ENCODE data around the gene BCORL1.

DNA sequence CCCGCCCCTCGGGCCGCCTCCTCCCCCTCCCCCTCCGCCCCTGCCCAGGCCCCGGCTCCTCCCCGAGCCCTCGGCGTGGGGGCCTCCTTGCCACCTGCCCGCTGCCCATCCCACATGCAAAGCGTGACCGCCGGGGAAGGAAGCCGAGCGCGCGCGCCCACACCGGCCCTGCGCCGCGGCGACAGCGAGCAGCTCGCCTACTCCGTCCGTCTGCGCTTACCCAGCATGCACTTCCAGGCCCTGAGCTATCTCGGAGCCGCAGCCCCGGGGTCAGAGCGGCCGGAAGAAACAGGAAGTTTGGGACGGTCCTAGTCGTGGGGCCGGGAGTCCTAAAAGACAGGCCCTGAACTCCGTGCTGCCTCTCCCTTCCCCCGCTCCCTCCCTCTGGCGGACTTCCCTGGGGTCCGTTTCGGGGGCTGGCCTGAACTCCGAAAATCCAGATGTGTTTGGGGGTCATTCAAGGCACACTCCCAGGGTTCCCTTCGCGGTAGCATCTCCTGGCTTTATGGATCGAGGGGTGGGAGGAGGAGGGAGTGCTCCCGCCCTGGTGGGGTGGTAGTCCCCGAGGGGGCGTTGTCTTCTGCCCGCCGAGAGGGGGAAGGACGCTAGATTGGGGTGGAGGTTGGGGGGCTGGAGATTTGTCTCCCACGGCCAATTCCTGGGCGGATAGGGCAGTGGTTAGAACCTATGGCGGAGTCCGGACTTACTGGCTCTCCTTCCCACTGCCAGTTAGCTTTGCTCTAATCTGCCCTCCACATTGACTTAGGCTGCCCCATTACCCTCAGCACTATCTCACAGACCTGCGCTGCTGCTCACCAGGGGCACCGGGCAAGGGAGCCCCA, 25.0 kb upstream of the BCORL1 start:
- TF ChIP-seq, protein P1, sequence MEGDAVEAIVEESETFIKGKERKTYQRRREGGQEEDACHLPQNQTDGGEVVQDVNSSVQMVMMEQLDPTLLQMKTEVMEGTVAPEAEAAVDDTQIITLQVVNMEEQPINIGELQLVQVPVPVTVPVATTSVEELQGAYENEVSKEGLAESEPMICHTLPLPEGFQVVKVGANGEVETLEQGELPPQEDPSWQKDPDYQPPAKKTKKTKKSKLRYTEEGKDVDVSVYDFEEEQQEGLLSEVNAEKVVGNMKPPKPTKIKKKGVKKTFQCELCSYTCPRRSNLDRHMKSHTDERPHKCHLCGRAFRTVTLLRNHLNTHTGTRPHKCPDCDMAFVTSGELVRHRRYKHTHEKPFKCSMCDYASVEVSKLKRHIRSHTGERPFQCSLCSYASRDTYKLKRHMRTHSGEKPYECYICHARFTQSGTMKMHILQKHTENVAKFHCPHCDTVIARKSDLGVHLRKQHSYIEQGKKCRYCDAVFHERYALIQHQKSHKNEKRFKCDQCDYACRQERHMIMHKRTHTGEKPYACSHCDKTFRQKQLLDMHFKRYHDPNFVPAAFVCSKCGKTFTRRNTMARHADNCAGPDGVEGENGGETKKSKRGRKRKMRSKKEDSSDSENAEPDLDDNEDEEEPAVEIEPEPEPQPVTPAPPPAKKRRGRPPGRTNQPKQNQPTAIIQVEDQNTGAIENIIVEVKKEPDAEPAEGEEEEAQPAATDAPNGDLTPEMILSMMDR (IDR thresholded peaks at IDR 0.05; ENCODE audit: extremely low read depth in 1 of 2, insufficient read depth in 1 of 2, low read depth in 1 of 2, low read length in 2 of 2), result no peak
- no peak for TF ChIP-seq POLR2A (IDR thresholded peaks at IDR 0.05; ENCODE audit: low read depth, low read length)
- no peak for TF ChIP-seq MYC (IDR thresholded peaks at IDR 0.05; ENCODE audit: low read depth, low read length)
- TF ChIP-seq EZH2 (IDR thresholded peaks at IDR 0.05; ENCODE audit: borderline replicate concordance, low read depth, low read length, severe bottlenecking), result no peak
- TF ChIP-seq JUN (IDR thresholded peaks at IDR 0.05; ENCODE audit: borderline replicate concordance, insufficient read depth, insufficient read length, low read depth), result no peak

All from endothelial cell of umbilical vein (primary cell).